OCI-LY1 (cell line): ENCODE results near the gene NRROS.

Experiments used
- H2AFZ ChIP-seq: fragments of 200-600 bp; sonication (generic), shearing (Covaris generic); 2 replicates; pipeline ENCODE4 v1.6.0; 2014; ENCODE audit warnings: antibody characterized with exemption, mild to moderate bottlenecking, low read length
- H3F3A ChIP-seq: fragments of 200-600 bp; sonication (generic), shearing (Covaris generic); 2 replicates; pipeline ENCODE4 v1.6.0; 2014; ENCODE audit warnings: mild to moderate bottlenecking, antibody characterized with exemption, low read length, moderate library complexity; ENCODE audit not compliant: insufficient read depth
- H3K27ac ChIP-seq: fragments of 200-600 bp; sonication (generic); 2 replicates; pipeline ENCODE4 v1.5.1; 2014; ENCODE audit warnings: low read length, mixed run types, mild to moderate bottlenecking, low read depth; ENCODE audit not compliant: poor library complexity, severe bottlenecking
- H3K27me3 ChIP-seq: fragments of 200-600 bp; sonication (generic); 2 replicates; pipeline ENCODE4 v1.6.0; 2014; ENCODE audit warnings: antibody characterized with exemption, mild to moderate bottlenecking, low read length, moderate library complexity; ENCODE audit not compliant: insufficient read depth
- H3K36me3 ChIP-seq: fragments of 200-600 bp; sonication (generic); 2 replicates; pipeline ENCODE4 v1.6.1; 2014; ENCODE audit warnings: mild to moderate bottlenecking, antibody characterized with exemption, low read length, moderate library complexity, mixed read lengths; ENCODE audit not compliant: insufficient read depth
- H3K4me1 ChIP-seq: fragments of 200-600 bp; sonication (generic); 2 replicates; pipeline ENCODE4 v1.5.1; 2014; ENCODE audit warnings: mild to moderate bottlenecking, low read length, moderate library complexity; ENCODE audit not compliant: insufficient read depth, severe bottlenecking
- H3K4me2 ChIP-seq: fragments of 200-600 bp; sonication (generic), shearing (Covaris generic); 2 replicates; pipeline ENCODE4 v1.6.1; 2014; ENCODE audit warnings: low read length
- H3K4me3 ChIP-seq: fragments of 200-600 bp; sonication (generic); 2 replicates; pipeline ENCODE4 v1.5.1; 2014; ENCODE audit warnings: low read length, low read depth, mild to moderate bottlenecking, mixed read lengths; ENCODE audit not compliant: poor library complexity, severe bottlenecking
- H3K79me2 ChIP-seq: fragments of 200-600 bp; shearing (Covaris generic); 2 replicates; pipeline ENCODE4 v1.6.1; 2016; ENCODE audit warnings: mixed run types, low read length, mixed read lengths; ENCODE audit not compliant: insufficient read depth
- H3K9ac ChIP-seq: fragments of 200-600 bp; sonication (generic), shearing (Covaris generic); 2 replicates; pipeline ENCODE4 v1.6.1; 2014; ENCODE audit warnings: mild to moderate bottlenecking, low read length, mixed read lengths
- H3K9me2 ChIP-seq: fragments of 200-600 bp; sonication (generic), shearing (Covaris generic); 2 replicates; pipeline ENCODE4 v1.6.1; 2014; ENCODE audit warnings: low read depth, mild to moderate bottlenecking, low read length, mixed read lengths
- H3K9me3 ChIP-seq: fragments of 200-600 bp; shearing (Covaris generic); 2 replicates; pipeline ENCODE4 v1.6.1; 2014; ENCODE audit warnings: low read length, mixed read lengths
- H4K20me1 ChIP-seq: fragments of 200-600 bp; sonication (generic), shearing (Covaris generic); 2 replicates; pipeline ENCODE4 v1.6.0; 2016; ENCODE audit warnings: mild to moderate bottlenecking, low read length; ENCODE audit not compliant: insufficient read depth
- CTCF ChIP-seq: fragments of 200-600 bp; sonication (generic), shearing (Covaris generic); IDR thresholded peaks from 2 replicates; pipeline ENCODE4 v1.5.1; 2017; ENCODE audit warnings: mild to moderate bottlenecking, antibody characterized with exemption, low read length, moderate library complexity, mixed read lengths
- EZH2 ChIP-seq: fragments of 200-600 bp; sonication (generic), shearing (Covaris generic); IDR thresholded peaks from 2 replicates; pipeline ENCODE4 v1.8.0; 2017; ENCODE audit warnings: borderline replicate concordance, mixed run types, mild to moderate bottlenecking, antibody characterized with exemption, low read length, moderate library complexity, mixed read lengths

The NRROS gene

GRCh38 chr3:196621611-196622010 is 17.9 kb upstream of the NRROS start:
- H3K27me3 ChIP-seq: no peaks in the 10 kb centered on the region
- H3K4me3 ChIP-seq: no peak overlapping the region
- no peaks in the 10 kb centered on the region for H4K20me1 ChIP-seq
- H2AFZ ChIP-seq: no peak overlapping the region
- no peak overlapping the region for H3K27ac ChIP-seq
- H3K9ac ChIP-seq: no peak overlapping the region
- H3K9me2 ChIP-seq: no peaks in the 10 kb centered on the region
- no peaks in the 10 kb centered on the region for H3K9me3 ChIP-seq
- peaks cover 5% of the 10 kb centered on the region for H3K4me1 ChIP-seq
- H3K79me2 ChIP-seq: no peaks in the 10 kb centered on the region
- no peak for TF ChIP-seq CTCF
- no peak for TF ChIP-seq EZH2
- H3F3A ChIP-seq: no peaks in the 10 kb centered on the region
- H3K4me2 ChIP-seq: no peak overlapping the region
- H3K36me3 ChIP-seq: no peaks in the 10 kb centered on the region

- Histone ChIP-seq H3F3A (no peaks in the 10 kb centered on the region), H4K20me1 (no peaks in the 10 kb centered on the region), H3K4me3 (no peak overlapping the region), H3K9me2 (no peaks in the 10 kb centered on the region), H3K9ac (no peak overlapping the region), H3K9me3 (no peaks in the 10 kb centered on the region), H3K36me3 (no peaks in the 10 kb centered on the region), H3K27me3 (no peaks in the 10 kb centered on the region), H2AFZ (no peak overlapping the region), H3K4me2 (no peak overlapping the region), H3K27ac (no peak overlapping the region), H3K4me1 (peaks cover 5% of the 10 kb centered on the region), H3K79me2 (no peaks in the 10 kb centered on the region)
- TF ChIP-seq CTCF (no peak), EZH2 (no peak)
These were observed 15.3 kb upstream of the NRROS start for GRCh38 chr3:196624067-196624790.

GRCh38 chr3:196624907-196625306 is 14.6 kb upstream of the NRROS start:
- no peak overlapping the region for H3K9ac ChIP-seq
- peaks cover 5% of the 10 kb centered on the region for H3K4me1 ChIP-seq
- H3K9me3 ChIP-seq: no peaks in the 10 kb centered on the region
- no peak overlapping the region for H3K27ac ChIP-seq
- no peaks in the 10 kb centered on the region for H3K9me2 ChIP-seq
- no peaks in the 10 kb centered on the region for H4K20me1 ChIP-seq
- no peaks in the 10 kb centered on the region for H3K36me3 ChIP-seq
- H3K4me2 ChIP-seq: no peak overlapping the region
- TF ChIP-seq CTCF (no peak), EZH2 (no peak)
- no peaks in the 10 kb centered on the region for H3K79me2 ChIP-seq
- H3K4me3 ChIP-seq: no peak overlapping the region
- no peaks in the 10 kb centered on the region for H3F3A ChIP-seq
- no peak overlapping the region for H2AFZ ChIP-seq
- no peaks in the 10 kb centered on the region for H3K27me3 ChIP-seq
